GM18508 (cell line): ENCODE data around the gene SCN5A.

Experiments
- ATAC-seq: cut with Tn5 transposase; IDR thresholded peaks from one replicate; pipeline ENCODE4 v1.9.1; 2021; ENCODE audit warnings: moderate number of reproducible peaks; ENCODE audit not compliant: insufficient read depth, unreplicated experiment

Gene SCN5A

DNA sequence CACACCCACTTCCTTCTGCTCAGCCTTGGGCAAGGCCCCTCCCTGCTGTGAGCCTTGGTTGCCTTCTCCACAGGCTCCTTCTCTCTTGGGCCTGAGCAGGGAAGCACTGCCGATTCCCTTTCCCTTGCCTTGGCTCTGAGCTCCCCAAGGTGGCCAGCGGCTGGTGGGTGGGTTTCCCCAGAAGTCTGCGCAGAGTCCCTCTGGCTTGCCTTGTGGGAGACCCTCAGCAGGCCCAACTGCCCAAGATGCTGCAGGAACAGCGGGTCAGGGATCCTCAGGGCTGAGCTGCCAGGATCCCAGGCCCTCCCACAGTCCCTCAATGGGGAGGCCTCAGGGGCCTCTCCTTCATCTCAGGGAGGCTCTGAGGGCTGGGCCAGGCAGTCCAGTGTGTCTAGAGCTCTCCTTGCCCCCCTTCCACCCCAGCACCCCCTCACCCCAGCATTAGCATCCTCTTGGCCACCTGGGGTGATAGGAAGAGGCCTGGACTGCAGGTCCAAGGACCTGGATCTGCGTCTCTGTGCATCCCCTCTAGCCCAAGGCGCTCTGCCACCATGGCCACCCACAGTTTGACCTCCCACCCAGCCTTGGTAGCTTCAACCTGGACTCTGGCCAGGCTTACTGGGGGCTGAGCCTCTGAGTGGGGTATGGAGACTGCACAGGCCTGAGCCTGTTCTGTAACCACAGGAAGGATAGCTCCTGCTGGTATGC lies 84.7 kb downstream of the SCN5A start:
- ATAC-seq: no peak

DNA sequence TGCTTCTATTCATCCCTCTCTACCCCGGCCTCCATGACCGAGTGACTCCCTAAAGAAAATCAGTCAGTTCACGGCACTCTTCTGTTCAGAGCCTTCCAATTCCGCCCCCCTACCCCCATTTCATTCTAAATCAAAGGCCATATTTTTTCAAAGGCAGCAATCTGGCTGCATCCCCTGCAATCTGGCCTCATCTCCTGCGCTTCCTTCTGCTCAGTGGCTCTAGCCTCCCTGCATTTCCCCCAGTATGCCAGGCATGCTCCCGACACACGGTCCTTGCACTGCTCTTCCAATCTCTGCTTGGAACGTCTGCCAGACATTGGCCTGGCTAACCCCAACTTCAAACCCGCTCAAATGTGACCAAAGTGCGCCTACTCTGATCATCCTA lies 85.6 kb downstream of the SCN5A start:
- ATAC-seq: no peak

DNA sequence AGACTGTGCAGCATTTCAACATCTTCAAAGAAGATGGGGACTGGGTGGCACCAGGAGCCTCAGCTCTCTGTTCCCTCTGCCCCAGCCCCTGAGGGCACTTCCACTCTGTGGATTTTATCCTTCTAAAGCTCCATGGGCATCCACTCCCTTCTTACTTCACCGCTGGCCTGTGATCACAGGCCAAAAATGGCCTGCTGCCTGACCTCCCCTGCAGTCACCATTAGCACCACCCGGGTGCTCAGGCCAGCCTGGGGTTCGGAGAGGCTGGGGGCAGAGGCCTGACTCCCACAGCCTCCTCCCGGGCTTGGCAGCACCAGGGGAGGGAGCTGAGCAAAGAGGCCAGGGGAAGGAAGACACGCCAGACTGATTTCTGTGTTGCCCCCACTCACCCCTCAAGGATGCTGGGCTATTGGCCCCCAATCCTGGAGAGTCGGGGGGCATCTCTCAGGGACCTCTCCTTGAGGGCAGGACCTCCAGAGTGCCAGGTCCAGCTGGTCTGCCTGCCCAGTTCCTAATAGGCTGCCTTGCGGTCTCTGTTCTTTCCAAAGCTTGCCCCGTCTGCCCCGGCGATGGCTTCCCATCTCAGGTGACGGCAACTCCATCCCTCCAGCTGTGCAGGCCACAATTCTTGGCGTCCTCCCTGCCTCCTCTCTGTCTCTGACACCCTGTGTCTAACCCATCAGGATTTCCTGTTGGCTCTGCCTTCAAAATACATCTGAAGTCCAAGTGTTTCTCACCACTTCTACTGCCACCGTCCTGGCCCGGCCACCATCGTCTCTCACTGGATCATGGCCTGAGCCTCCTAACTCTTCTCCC lies 86.2 kb downstream of the SCN5A start:
- no peak for ATAC-seq

DNA sequence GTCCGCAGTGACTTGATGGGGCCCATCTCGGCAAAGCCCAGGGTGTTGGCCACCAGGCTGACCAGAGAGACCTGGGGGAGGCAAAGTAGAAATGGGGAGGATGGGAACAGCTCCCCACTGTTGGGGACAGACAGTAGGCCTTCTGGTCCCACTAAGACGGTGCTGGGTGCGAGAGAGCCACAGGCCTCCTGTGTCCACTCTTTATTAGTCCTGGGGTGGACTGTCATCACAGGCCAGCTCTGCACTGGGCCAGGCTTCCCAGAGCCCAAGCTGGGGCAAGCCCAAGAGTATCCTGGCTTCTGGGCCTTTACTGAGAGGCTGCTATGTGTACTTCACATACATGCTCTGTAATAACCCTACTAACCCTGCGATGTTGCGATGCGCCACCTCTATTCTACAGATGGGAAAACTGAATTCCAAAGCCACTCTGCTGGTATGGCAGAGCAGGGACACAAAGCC lies 87.0 kb downstream of the SCN5A start:
- ATAC-seq: no peak

DNA sequence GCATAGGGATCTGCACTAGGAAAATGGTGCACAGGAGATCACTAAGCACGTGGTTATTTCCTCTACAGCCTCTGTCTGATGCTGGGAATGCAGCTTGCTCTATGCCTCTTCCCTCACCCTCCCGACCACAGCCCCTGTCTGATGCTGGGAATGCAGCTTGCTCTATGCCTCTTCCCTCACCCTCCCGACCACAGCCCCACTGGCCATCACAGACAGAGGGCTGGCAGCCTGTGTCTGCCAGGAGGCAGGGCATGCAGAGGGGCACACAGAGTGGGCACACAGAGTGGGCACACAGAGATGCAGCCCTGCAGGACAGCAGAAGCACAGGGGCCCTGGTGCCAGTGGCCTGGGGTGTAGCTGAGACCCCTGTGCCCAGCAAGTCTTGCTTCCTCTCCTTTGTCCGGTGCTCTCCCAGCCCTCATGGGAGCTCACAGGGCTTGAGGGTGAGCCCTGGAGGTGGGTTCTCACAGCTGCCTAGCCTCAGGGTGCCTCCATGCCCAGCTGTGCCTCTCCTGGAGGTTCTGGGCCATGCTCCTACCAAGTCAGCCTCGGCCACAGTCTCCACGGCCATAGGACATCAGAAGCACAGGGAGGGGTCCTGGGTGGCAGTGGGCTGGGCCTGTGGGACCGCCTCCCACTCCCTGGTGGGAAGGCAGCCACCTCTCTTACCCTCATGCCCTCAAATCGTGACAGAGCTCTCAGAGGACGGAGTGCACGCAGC lies 87.6 kb downstream of the SCN5A start:
- no peak for ATAC-seq

DNA sequence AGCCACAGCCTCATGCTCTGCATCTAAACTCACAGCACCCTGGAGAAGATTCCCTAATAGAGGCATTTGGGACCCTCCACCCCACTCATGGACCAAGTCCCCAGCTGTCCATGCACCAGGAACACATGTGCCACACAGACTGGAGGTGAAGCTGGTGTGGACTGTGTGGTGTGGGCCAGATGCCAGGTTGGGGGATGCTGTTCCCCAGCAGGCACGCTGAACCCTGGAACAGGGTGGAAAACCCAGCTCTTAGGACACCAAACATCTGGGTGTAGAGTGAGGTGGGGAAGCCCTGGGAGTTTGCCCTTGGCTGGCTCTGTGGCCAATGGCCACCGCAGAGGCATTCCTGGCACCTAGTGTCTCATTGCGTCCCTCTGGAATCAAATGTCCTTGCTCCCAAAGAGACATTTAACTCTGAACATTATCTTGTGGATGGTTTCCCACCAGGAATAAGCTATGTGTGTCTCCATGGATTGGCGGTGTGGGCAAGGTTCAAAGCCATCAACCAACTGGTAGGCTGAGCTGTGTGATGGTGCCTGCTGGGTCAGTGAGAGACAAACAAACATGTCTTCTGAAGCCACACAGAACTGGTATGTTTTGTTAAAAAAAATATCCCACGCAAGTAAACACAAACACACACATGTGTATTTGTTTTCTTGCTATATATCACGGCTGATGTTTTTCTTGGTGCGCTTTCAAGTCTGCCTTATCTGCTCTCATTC lies 88.3 kb downstream of the SCN5A start:
- ATAC-seq: no peak

DNA sequence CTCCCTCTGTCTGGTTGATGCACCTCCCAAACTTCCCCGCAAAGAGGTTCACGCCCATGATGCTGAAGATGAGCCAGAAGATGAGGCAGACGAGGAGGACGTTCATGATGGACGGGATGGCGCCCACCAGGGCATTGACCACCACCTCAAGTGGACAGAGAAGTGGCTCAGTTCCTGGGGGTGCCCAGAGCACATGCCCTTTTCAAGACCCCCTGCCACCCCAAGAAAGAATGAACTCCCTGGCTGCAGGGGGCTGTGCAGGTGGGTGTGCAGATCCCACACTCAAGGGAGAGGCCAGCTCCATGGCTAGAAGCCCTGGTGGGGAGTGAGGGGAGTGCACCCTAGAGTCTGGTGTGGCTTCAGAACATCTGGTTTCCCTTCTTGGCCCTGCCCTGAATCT lies 89.2 kb downstream of the SCN5A start:
- ATAC-seq: no peak

DNA sequence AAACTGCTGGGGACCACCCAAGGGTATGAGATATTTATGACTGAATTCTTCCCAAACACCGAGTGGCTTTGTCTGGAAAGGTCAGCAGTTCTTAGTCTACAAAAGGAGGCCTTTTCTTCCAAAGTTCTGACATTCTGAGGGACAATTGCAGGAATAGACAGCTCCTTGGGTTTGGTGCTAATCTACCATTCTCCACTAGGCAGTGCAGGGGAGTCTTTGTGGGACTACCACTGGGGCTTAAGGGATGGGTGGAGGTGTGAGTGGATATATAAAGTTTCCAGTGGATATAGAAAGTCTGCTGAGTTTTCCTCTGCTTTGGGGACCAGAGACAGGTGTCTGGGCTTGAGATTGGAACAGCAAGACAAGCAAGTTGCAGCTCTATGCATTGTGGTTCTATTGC lies 90.6 kb downstream of the SCN5A start:
- ATAC-seq: no peak

DNA sequence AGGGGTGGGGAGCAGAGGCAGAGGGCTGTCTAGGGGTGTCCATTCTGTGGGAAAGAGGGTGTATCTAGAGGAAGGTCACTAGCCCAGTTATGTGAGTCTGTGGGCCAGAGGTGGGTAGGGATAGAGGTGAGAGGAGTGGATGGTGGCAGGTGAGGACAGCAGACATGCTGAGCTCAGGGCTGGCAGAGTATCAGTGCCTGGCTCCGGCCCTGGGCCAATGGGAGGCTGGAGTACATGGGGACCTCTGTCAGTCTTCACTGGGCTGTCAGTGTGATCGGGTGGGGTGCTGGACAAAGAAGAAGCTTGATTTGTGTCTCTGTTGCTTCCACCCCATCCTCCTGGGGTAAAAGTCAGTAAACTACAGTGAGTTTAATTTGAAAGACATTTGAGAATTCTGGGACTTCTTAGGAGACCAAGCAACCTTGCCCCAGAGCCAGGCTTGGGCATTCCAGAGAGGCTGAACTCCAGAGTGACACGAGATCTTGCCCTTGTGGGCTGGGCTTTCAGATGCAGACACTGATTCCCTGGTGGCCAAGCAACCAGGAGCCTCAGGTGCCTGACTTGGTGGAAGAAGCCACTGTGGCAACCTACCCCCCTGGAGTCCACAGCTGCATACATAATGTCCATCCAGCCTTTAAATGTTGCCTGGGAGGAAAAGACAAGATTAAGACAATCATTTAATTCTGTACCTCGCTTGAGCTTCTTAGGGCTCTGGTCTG lies 92.7 kb downstream of the SCN5A start:
- no peak for ATAC-seq

DNA sequence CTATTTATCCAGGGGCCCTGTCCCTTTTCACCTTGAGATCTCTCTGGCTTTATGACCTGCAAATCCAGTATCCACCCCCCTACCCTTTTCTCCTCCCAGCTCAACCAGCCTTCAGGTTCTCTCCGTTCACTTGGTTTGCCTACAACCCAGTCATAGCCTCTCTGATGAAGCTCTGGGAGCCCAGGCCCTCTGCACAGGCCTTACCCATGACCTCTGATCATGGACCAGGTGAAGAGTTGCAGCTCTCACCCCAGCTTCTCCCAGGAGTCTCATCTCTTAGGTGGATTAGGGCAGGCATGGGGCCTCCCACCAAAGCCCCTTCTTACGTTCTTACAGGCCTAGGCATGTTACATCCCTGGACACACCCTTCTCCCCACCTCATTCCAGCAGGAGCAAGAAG lies 93.6 kb downstream of the SCN5A start:
- no peak for ATAC-seq

DNA sequence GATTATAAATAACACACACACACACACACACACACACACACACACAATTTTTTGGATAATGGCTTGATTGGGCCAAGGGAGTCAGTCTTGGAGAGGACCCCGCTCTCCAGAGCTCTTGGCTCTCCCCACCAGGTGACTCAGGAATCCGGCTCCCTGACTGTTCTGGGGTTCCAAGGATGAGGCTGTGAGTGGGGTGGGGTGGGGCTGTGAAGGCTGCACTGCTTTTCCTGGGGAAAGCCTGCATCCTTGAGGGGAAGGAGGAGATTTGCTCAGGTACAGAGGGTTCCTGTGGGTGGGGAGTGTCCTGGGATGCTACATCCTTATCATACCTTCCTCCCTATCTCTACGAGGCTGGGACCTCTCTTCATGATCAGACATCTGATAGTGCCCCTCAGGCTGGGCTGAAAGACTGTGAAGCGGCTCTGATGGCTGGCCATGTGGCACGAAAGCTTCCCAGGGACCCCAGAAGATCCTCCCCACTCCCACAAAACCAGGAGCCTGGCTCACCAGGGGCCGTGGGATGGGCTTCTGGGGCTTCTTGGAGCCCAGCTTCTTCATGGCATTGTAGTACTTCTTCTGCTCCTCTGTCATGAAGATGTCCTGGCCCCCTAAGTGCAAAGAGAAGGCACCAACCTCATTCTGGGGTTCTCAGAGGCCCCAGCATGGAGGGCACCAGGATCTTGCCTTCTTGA lies 94.2 kb downstream of the SCN5A start:
- no peak for ATAC-seq

DNA sequence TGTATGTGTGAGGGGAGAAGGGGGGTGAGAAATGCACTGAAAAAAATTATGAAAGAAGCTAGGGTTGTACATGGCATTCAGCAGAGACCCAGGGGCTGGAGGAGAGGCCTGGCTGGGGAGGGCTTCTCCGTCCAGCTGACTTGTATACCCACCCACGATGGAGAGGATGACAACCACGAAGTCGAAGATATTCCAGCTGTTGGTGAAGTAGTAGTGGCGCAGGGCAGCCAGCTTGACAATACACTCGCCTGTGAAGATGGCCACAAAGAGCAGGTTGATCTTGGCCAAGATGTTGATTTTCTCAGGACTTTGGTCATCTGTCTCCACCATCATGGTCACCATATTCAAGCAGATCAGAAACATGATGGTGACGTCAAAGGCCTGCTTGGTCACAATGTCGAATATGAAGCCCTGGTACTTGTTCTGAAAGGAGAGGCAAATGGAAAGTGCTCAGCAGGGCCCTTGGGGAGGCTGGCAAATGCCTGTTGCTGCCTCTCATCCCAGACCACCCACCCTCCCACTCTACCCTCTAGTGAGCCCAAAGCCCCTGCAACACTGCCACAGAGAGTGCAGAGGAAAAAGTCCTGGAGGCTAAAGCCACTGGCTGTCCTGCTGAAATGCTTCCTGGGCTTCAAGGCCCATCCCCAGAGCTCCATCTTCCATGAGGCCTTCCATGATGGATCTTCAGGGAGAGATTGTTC lies 95.2 kb downstream of the SCN5A start:
- no peak for ATAC-seq

DNA sequence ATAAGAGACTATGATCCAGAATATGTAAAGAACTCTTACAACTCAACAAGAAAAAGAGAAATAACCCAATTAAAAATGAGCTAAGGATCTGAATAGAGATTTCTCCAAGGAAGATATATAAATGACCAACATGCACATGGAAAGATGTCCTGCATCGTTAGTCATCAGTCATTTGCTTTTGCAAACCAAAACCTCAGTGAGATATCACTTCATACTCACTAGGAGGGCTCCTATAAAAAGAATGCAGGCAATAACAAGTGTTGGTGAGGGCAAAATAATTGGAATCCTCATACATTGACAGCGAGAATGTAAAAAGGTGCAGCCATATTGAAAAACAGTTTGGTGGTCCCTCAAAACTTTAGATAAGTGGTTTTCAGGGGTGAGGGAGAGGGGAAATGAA lies 96.4 kb downstream of the SCN5A start:
- ATAC-seq: no peak

DNA sequence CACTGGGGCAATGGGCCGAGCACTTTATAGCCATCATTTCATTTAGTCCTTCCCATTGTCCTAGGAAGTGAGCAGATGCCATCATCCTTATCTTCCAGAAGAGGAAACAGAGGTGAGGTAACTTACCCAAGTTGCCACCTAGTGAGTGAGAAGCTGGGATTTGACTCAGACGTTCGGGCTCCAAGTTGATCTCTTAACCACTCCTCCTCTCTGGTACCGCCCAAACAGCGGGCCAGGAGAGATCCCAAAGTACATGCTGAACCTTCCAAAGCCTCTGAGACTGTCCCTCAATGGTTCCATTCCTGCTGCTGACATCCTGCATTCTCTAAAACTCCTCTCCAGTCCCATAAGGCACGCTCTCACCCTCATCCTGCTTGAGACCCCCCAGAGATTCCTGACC lies 97.1 kb downstream of the SCN5A start:
- no peak for ATAC-seq

DNA sequence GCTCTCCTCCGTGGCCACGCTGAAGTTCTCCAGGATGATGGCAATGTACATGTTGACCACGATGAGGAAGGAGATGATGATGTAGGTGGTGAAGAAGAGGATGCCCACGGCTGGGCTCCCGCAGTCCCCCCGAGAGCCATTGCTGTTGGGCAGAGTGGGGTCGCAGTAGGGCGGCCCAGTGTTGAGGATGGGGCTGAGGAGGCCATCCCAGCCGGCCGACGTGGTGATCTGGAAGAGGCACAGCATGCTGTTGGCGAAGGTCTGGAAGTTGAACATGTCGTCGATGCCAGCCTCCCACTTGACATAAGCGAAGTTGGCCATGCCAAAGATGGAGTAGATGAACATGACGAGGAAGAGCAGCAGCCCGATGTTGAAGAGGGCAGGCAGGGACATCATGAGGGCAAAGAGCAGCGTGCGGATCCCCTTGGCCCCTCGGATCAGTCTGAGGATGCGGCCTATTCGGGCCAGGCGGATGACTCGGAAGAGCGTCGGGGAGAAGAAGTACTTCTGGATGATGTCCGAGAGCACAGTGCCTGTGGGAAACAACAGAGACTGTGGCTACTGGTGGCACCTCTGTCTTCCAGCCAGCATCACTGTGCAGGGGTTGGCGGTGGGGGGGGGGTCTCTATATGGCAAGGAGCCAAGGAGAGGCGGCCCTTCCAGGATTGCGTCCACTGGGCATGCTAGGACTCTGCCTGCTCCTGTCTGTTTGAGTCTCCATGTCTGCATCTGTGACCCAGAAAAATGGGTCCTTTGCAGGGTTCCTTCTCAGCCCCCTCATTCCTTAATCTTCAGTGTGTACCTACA lies 98.3 kb downstream of the SCN5A start:
- ATAC-seq: no peak

DNA sequence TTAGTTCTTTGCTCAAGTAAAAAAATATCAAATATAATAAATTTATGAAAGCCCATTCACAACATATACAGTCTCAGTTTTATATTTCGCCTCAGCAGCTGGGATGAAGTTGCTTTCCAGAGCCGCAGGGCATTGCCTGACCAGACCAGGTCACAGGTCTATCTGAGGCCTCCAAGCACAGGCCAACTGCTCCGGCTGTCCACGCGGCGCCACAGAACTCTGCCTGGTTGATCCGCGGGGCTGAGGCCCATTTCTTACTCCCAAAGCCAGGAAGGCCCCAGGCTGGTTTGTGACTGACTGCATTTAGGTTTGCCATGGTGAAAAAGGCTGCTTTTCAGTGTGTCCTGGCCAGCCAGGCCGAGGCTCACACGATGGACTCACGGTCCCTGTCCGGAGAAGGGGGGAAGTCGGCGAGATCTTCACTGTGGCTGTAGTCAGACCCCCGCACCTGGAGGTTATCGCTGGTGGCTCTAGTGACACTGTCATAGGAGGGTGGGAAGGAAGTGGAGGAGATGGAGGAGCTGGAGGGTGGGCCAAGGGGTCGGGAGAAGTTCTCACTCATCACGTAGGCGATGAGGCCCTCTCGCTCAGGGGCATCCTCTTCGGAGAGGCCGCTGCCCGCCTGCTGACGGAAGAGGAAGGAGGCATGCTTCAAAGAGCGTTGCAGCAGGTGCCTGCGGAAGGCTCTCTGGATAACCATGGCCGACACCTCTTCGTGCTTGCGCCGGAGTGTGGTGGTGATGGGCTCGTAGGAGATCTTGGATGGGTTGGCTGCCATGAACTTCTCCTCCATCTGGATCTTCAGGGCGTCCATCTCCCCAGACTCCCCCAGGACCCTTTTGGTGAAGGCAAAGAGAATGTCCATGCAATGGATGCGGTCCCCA lies 99.3 kb downstream of the SCN5A start:
- no peak for ATAC-seq

DNA sequence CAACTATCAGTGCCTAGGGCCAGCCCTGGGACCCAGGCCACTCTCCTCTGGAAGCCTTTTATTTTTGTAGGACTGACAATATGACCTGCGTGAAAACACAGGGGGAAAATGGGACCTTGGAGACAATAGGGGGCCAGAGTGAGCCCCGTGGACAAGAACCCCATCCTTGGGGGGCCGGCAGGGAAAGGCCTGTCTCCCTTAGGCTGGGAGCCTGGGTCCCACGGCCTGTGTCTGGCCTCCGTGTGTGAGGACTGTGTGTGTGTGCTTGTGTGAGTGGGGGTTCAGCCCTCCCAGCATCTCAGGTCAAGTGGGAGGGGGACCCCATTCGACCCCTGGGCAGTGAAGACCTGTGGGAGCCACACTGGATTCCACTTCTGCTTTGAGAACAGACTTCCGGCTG lies 100.0 kb downstream of the SCN5A start:
- ATAC-seq: no peak
